PC-3 (cell line): ENCODE measurements around the gene ZSCAN30.

ENCODE experiments used
- EZH2 ChIP-seq: fragments of 300-600 bp; sonication (generic); IDR thresholded peaks from one replicate; pipeline ENCODE4 v1.6.1; 2017; ENCODE audit warnings: antibody characterized with exemption, mild to moderate bottlenecking, low read length; ENCODE audit not compliant: unreplicated experiment
- EZH2phosphoT487 ChIP-seq: fragments of 300-600 bp; sonication (generic); IDR thresholded peaks from 2 replicates; pipeline ENCODE4 v1.6.1; 2018; ENCODE audit warnings: mild to moderate bottlenecking, antibody characterized with exemption, low read length, borderline replicate concordance
- TF ChIP-seq, protein P1 (sequence below): fragments of 300-600 bp; sonication (generic); conservative IDR thresholded peaks from 2 replicates; pipeline ENCODE4 v1.5.1; 2017; ENCODE audit warnings: antibody characterized with exemption, low read depth, mild to moderate bottlenecking, low read length

GRCh38 chr18:35245719-35246317, 44.2 kb downstream of the ZSCAN30 start:
- TF ChIP-seq, protein P1, sequence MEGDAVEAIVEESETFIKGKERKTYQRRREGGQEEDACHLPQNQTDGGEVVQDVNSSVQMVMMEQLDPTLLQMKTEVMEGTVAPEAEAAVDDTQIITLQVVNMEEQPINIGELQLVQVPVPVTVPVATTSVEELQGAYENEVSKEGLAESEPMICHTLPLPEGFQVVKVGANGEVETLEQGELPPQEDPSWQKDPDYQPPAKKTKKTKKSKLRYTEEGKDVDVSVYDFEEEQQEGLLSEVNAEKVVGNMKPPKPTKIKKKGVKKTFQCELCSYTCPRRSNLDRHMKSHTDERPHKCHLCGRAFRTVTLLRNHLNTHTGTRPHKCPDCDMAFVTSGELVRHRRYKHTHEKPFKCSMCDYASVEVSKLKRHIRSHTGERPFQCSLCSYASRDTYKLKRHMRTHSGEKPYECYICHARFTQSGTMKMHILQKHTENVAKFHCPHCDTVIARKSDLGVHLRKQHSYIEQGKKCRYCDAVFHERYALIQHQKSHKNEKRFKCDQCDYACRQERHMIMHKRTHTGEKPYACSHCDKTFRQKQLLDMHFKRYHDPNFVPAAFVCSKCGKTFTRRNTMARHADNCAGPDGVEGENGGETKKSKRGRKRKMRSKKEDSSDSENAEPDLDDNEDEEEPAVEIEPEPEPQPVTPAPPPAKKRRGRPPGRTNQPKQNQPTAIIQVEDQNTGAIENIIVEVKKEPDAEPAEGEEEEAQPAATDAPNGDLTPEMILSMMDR, result no peak
- no peak for TF ChIP-seq EZH2phosphoT487
- TF ChIP-seq EZH2, result no peak
